Subcutaneous adipose tissue (tissue), 4 donors: ENCODE results near the gene NKAIN2. TPM values are rescaled to one million over a fixed set of nuclear protein-coding genes. Genes with fewer than 3 reads are reported as not detected.

Experiments used
- CTCF ChIP-seq: fragments of 450-650 bp; IDR thresholded peaks from one replicate; pipeline ENCODE4 v1.5.1; 2016; ENCODE audit warnings: low read depth, mild to moderate bottlenecking, control low read depth, antibody characterized with exemption, moderate library complexity
- total RNA-seq, 4 donors: library from RNA; depleted of rRNA; stranded (reverse); fragments of >200 nt; gene quantifications; one replicate each; pipeline ENCODE4 v1.1.0, GENCODE V29; 2016

The NKAIN2 gene
- total RNA-seq, 4 donors from 2014 or later, result not detected

GRCh38 chr6:124658053-124658452 lies 854.4 kb downstream of the NKAIN2 start:
- no peak for TF ChIP-seq CTCF

GRCh38 chr6:124659427-124659826 lies 855.8 kb downstream of the NKAIN2 start:
- no peak for TF ChIP-seq CTCF

GRCh38 chr6:124660185-124660584 lies 856.5 kb downstream of the NKAIN2 start:
- TF ChIP-seq CTCF, result no peak

GRCh38 chr6:124661097-124661661 lies 857.5 kb downstream of the NKAIN2 start:
- no peak for TF ChIP-seq CTCF

- no peak for TF ChIP-seq CTCF
Measured at GRCh38 chr6:124668028-124668427, 864.4 kb downstream of the NKAIN2 start.

- no peak for TF ChIP-seq CTCF
Measured at GRCh38 chr6:124669713-124670480, 866.2 kb downstream of the NKAIN2 start.

- no peak for TF ChIP-seq CTCF
Measured at GRCh38 chr6:124670801-124671200, 867.1 kb downstream of the NKAIN2 start.
